Limb (tissue), 2 donors: ENCODE data around the gene TMSB4X.
"Not testable (repeated sequence)": the region's sequence is repeated elsewhere in the genome, so short reads cannot be mapped to it uniquely, and the experiment has no call there.

Experiments
- DNase-seq, 2 donors: peaks; one replicate each; pipeline ENCODE4 v3.0.0-alpha.2; 2016; ENCODE audit errors: extremely low spot score in 2 of 2

Gene TMSB4X

GRCh38 chrX:12975991-12976558 lies 1.2 kb downstream of the TMSB4X start:
- peak in 1 of 2 donors; percentile 73 for DNase-seq

- DNase-seq = not testable (repeated sequence)
Observed at GRCh38 chrX:12976819-12977732, 2.2 kb downstream of the TMSB4X start.

- no peak for DNase-seq
Observed at GRCh38 chrX:12977761-12978204, 2.9 kb downstream of the TMSB4X start.

- DNase-seq = peak in 1 of 2 donors; percentile 43
Observed at GRCh38 chrX:12978205-12979025, 3.5 kb downstream of the TMSB4X start.

- no peak for DNase-seq
Observed at GRCh38 chrX:12979026-12979607, 4.2 kb downstream of the TMSB4X start.

- no peak for DNase-seq
Observed at GRCh38 chrX:12979616-12980015, 4.7 kb downstream of the TMSB4X start.

- DNase-seq = not testable (repeated sequence)
Observed at GRCh38 chrX:12980039-12980438, 5.1 kb downstream of the TMSB4X start.

GRCh38 chrX:12981880-12982279 lies 7.0 kb downstream of the TMSB4X start:
- DNase-seq = no peak

GRCh38 chrX:12984603-12985319 lies 9.9 kb downstream of the TMSB4X start:
- peak in 1 of 2 donors; percentile 52 for DNase-seq

GRCh38 chrX:12985331-12985730 lies 10.4 kb downstream of the TMSB4X start:
- no peak for DNase-seq

GRCh38 chrX:12986164-12986779 lies 11.4 kb downstream of the TMSB4X start:
- DNase-seq = no peak

GRCh38 chrX:12986886-12987285 lies 12.0 kb downstream of the TMSB4X start:
- DNase-seq = no peak

GRCh38 chrX:12987340-12987739 lies 12.4 kb downstream of the TMSB4X start:
- no peak for DNase-seq

- DNase-seq = no peak
Observed at GRCh38 chrX:12987900-12988594, 13.1 kb downstream of the TMSB4X start.

- no peak for DNase-seq
Observed at GRCh38 chrX:12988797-12989196, 13.9 kb downstream of the TMSB4X start.

GRCh38 chrX:12989461-12989860 lies 14.6 kb downstream of the TMSB4X start:
- DNase-seq = no peak

- no peak for DNase-seq
Observed at GRCh38 chrX:12991575-12991974, 16.7 kb downstream of the TMSB4X start.

GRCh38 chrX:12992544-12993118 lies 17.7 kb downstream of the TMSB4X start:
- DNase-seq = no peak

- DNase-seq = no peak
Observed at GRCh38 chrX:12993826-12994225, 18.9 kb downstream of the TMSB4X start.
